Measurements from ENCODE around the gene GALNT15. TPM values are rescaled to one million over a fixed set of nuclear protein-coding genes. Genes with fewer than 3 reads are reported as not detected.

Gene GALNT15
- polyA plus RNA-seq, 1 donor (not counting 4 experiments of a cell fraction or from before 2014, with no cell fraction given): not detected

- Histone ChIP-seq H3K27me3 (ENCODE audit: control insufficient read depth, extremely low read depth, insufficient read depth, low read length) (no peaks in the 10 kb centered on the region), H3K9me1 (ENCODE audit: control insufficient read depth, extremely low read depth, insufficient read depth, low read length) (no peaks in the 10 kb centered on the region), H3K9me3 (ENCODE audit: control insufficient read depth, low read depth, low read length) (no peaks in the 10 kb centered on the region), H3K4me2 (ENCODE audit: control insufficient read depth, extremely low read depth, insufficient read depth, low read depth, low read length) (no peak overlapping the region), H3K36me3 (ENCODE audit: control insufficient read depth in 2 of 2, extremely low read depth in 1 of 2, insufficient read depth in 2 of 2, low read length in 2 of 2) (no peaks in the 10 kb centered on the region), H3K9ac (ENCODE audit: control insufficient read depth, extremely low read depth, insufficient read depth, low read length) (no peak overlapping the region), H3K27ac (ENCODE audit: control insufficient read depth, insufficient read depth, low read length) (no peak overlapping the region), H3K79me2 (ENCODE audit: control insufficient read depth, insufficient read depth, low read length) (no peaks in the 10 kb centered on the region), H3K4me3 (ENCODE audit: control insufficient read depth in 2 of 3, extremely low read depth in 1 of 3, insufficient read depth in 2 of 3, low read depth in 1 of 3, low read length in 3 of 3) (no peak overlapping the region), H2AFZ (ENCODE audit: control insufficient read depth, low read length) (no peak overlapping the region), H3K4me1 (ENCODE audit: control insufficient read depth, extremely low read depth, insufficient read depth, low read length) (no peaks in the 10 kb centered on the region), H4K20me1 (ENCODE audit: control insufficient read depth, extremely low read depth, insufficient read depth, low read length) (no peaks in the 10 kb centered on the region)
- DNase-seq (ENCODE audit: low read depth, low spot score) (no peak), FAIRE-seq (no peak)
- dilution Hi-C loops (cut with MboI; ENCODE audit: extremely low pct_ligation_motif_present, low sequenced_read_pairs): no loop called here
- TF ChIP-seq CTCF (optimal IDR thresholded peaks at IDR 0.05 in 1 of 3, IDR thresholded peaks at IDR 0.05 in 1 of 3, conservative IDR thresholded peaks at IDR 0.05 in 1 of 3; ENCODE audit: extremely low read depth in 1 of 3, insufficient read depth in 2 of 3, low read length in 3 of 3) (no peak), EZH2 (IDR thresholded peaks at IDR 0.05; ENCODE audit: low read length) (no peak)
These were observed 57.5 kb downstream of the GALNT15 start for GRCh38 chr3:16231983-16232382.

GRCh38 chr3:16233806-16234205, 59.3 kb downstream of the GALNT15 start:
- Histone ChIP-seq H3K4me2 (ENCODE audit: control insufficient read depth, extremely low read depth, insufficient read depth, low read depth, low read length) (no peak overlapping the region), H3K9me3 (ENCODE audit: control insufficient read depth, low read depth, low read length) (no peaks in the 10 kb centered on the region), H2AFZ (ENCODE audit: control insufficient read depth, low read length) (no peak overlapping the region), H3K4me3 (ENCODE audit: control insufficient read depth in 2 of 3, extremely low read depth in 1 of 3, insufficient read depth in 2 of 3, low read depth in 1 of 3, low read length in 3 of 3) (no peak overlapping the region), H3K36me3 (ENCODE audit: control insufficient read depth in 2 of 2, extremely low read depth in 1 of 2, insufficient read depth in 2 of 2, low read length in 2 of 2) (no peaks in the 10 kb centered on the region), H3K27ac (ENCODE audit: control insufficient read depth, insufficient read depth, low read length) (no peak overlapping the region), H3K27me3 (ENCODE audit: control insufficient read depth, extremely low read depth, insufficient read depth, low read length) (no peaks in the 10 kb centered on the region), H3K79me2 (ENCODE audit: control insufficient read depth, insufficient read depth, low read length) (no peaks in the 10 kb centered on the region), H4K20me1 (ENCODE audit: control insufficient read depth, extremely low read depth, insufficient read depth, low read length) (no peaks in the 10 kb centered on the region), H3K9ac (ENCODE audit: control insufficient read depth, extremely low read depth, insufficient read depth, low read length) (no peak overlapping the region), H3K9me1 (ENCODE audit: control insufficient read depth, extremely low read depth, insufficient read depth, low read length) (no peaks in the 10 kb centered on the region), H3K4me1 (ENCODE audit: control insufficient read depth, extremely low read depth, insufficient read depth, low read length) (no peaks in the 10 kb centered on the region)
- TF ChIP-seq CTCF (optimal IDR thresholded peaks at IDR 0.05 in 1 of 3, IDR thresholded peaks at IDR 0.05 in 1 of 3, conservative IDR thresholded peaks at IDR 0.05 in 1 of 3; ENCODE audit: extremely low read depth in 1 of 3, insufficient read depth in 2 of 3, low read length in 3 of 3) (no peak), EZH2 (IDR thresholded peaks at IDR 0.05; ENCODE audit: low read length) (no peak)
- DNase-seq (ENCODE audit: low read depth, low spot score) (no peak), FAIRE-seq (no peak)
- dilution Hi-C loops (cut with MboI; ENCODE audit: extremely low pct_ligation_motif_present, low sequenced_read_pairs): no loop called here

Data from keratinocyte (primary cell).